HuH-7 (cell line): Measurements from ENCODE around the gene GPR162.

Experiments used
- DNase-seq: peaks from one replicate; pipeline ENCODE4 v3.0.0; 2011; ENCODE audit warnings: low spot score

Gene GPR162

DNA sequence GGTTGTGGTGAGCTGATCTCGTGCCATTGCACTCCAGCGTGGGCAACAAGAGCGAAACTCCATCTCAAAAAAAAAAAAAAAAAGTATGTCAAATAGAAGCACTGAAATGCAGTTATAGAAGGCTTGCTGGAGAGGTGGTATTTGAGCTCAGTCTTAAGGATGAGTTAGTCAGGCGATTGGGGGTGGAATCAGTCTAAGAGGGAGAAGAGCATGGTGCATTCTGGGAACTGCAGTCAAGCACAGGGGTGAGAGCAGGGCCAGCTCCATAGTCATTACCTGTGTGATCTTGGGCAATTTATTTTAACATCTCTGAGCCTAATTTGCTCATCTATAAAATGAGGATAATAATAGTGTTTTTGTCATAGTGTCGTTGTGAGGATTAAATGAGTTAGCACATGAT lies 13.3 kb downstream of the GPR162 start:
- DNase-seq: no peak

DNA sequence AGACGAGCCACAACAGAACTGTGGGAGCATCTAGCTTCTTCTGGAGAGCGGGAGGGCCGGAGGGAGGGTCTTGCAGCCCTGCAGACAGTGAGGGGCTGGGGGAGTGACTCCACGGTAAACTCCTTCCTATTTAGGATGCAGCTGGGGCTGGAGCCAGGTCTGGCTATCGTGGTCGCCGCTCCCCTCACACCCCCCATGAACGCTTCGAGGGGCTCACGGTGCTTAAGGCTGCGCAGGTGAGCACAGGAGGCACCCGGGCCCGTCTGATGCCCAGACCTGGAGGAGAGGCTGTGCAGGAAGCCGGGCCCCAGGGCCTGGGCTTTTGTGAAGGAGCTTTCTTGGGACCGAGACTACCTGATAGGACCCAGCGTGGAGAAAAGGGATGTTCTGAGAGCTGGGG lies 15.2 kb downstream of the GPR162 start:
- no peak for DNase-seq

DNA sequence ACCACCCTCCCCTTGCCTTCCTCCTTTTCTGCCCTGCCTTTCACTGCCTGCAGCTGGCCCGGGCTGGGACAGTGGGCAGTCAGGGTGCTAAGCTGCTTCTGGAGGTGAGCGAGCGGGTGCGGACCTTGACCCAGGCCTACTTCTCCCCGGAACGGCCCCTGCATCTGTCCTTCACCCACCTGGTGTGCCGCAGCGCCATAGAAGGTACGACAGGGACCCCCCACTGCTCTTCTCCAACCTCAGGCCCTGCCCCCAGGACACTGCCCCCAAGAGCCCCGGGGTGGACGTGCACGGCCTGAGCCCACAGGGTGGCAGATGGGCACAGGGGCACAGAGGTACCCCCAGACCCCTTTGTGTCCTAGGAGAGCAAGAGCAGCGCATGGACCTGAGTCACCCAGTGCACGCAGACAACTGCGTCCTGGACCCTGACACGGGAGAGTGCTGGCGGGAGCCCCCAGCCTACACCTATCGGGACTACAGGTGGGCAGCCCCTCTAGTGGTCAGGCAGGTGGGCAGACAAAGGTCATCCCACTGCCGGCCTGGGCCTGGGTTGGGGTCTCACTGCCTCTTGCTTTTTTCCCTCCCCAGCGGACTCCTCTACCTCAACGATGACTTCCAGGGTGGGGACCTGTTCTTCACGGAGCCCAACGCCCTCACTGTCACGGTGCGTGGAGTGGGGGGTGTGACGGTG lies 15.9 kb downstream of the GPR162 start:
- no peak for DNase-seq

DNA sequence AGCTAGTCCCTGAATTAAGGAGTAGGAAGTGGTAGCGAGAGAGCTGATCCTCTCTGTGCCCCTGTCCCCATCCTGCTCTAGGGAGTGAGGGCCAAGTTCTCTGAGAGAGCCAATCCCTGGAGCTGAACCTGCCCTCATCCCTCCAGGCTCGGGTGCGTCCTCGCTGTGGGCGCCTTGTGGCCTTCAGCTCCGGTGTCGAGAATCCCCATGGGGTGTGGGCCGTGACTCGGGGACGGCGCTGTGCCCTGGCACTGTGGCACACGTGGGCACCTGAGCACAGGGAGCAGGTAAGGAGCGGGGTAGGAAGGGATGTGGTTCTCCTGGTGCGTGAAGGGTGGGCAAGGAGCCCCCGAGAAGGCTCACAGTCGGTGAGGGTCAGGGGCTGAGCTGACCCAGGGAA lies 17.2 kb downstream of the GPR162 start:
- no peak for DNase-seq

DNA sequence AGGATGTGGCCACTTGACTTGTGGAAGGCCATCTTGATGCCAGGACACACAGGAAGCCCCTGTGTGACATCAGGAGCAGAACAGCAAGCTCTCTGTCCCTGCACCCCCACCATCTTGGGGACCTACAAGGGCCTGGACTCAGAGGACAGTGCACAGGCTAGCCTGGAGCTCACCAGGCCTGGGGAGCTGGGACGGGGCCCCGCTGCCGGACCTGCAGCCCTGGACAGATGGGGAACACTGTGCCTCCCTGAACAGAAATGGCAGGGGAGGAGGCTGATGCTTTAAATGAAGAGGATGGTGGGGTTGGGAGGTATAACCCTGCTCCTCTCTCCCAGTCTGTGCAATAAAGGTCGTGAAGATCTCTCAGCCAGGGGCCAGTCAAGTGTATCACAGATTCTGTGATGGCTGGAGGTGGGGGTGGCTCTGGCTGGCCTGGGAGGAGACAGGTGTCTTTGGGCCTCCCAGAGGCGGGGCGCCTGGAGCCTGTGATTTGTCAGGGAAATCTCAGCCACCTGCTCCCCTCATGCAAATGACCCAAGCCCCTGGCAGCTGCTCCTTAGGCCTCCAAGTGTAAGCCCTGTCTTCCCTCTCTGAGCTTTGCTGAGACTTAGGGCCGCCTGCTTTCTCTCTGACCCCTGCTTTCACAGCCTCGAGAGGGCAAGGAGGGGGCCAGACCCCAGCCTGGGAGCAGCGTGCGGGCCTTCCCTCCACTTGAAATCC lies 18.0 kb downstream of the GPR162 start:
- no peak for DNase-seq

DNA sequence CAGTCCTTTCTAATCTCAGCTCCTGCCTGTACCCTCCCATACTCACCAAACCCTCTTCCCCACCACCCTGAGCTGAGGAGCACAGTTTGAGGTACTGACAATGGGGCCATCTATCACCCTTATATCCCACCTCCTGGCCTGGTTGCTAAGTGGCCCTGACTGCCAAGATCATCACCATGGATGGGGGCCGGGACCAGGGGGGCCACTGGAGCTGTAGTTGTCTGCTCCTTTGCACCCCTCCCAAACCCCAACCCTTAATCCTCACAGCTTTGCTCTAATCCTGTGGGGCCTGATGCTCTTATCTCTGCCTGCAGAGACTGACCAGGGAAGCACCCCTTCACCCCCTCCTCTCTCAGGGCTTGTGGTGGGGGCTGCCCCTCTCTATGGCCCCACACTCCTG lies 18.7 kb downstream of the GPR162 start:
- DNase-seq: no peak

DNA sequence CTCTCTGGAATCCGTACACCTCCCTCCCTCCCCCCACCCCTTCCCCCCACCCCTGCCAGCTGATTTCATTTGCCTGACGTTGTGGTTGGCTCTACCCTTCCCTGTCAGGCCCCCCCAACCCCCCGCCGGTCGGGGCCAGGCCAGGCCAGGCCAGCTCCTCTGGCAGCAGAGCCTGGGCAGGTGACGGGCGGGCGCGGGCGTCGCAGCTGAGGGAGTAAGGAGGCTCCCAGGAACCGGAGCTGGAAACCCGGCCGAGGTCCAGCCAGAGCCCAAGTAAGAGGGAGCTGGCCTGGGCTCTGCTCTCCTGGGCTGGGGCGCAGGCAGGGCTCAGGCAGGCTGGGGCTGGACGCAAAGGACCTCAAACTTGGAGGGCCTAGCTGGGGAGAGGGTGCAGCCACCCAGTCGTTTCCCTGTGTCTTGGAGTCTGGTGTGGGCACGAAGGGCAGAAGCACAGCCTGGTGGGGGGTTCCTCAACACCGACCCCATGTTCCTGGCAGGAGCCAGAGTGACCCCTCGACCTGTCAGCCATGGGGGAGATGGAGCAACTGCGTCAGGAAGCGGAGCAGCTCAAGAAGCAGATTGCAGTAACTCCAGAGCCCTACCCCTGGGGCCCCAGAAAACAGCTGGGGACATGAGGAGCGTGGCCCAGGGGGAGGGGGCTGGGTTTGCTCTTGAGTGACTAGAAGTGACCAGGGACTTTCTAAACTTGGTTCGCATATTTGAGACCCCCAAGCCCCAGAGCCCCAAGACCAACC lies 19.3 kb downstream of the GPR162 start, which contains the start of gene GNB3:
Gene GNB3, plus strand, starts transcription at position 165 of the 755 bp plus-strand sequence. Its CDS starts 363 bp downstream, at position 528.
- DNase-seq: no peak

DNA sequence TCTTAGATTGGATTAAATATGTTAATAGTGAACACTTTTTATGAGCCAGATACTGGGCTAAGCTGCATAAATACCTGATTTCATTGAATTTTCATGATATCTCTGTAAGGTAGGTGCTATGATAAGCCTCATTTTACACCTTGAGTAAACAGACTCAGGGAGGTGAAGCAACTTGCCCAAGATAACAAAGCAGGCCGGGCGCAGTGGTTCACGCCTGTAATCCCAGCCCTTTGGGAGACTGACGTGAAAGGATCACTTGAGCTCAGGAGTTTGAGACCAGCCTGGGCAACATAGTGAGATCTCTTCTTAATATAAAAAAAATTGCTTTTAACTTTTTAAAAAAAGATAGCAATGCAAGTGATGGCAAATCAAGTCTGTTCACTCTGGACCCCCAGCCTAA lies 20.5 kb downstream of the GPR162 start:
- DNase-seq: no peak

DNA sequence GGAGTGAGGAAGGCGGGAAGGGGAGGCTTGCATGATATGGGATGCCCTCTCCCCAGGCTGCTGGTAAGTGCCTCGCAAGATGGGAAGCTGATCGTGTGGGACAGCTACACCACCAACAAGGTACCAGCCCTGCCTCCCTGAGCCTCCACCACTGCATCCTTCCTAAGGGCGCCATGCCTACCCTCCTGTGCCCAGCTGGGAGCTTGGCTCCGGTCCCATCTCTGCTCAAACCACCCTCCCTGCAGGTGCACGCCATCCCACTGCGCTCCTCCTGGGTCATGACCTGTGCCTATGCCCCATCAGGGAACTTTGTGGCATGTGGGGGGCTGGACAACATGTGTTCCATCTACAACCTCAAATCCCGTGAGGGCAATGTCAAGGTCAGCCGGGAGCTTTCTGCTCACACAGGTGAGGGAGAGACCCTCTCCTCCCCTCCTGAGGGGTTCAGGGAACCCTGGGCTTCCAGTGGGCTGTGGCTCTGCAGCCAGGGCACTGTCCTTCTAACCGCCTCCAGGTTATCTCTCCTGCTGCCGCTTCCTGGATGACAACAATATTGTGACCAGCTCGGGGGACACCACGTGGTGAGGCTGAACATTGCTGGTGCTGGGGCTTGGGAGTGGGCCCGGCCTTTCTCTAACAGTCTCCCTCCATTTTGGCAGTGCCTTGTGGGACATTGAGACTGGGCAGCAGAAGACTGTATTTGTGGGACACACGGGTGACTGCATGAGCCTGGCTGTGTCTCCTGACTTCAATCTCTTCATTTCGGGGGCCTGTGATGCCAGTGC lies 21.7 kb downstream of the GPR162 start:
- DNase-seq: peak; percentile 61

DNA sequence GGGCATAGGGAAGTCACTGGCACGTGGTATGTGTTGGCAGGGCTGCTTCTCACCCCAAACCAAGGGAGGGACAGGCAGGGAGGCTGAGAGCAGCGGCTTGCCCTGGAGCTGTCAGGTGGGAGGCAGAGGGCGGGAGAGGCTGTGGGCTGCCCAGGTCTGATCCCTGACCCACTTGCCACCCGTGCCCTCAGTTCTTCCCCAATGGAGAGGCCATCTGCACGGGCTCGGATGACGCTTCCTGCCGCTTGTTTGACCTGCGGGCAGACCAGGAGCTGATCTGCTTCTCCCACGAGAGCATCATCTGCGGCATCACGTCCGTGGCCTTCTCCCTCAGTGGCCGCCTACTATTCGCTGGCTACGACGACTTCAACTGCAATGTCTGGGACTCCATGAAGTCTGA lies 23.8 kb downstream of the GPR162 start:
- DNase-seq: no peak

DNA sequence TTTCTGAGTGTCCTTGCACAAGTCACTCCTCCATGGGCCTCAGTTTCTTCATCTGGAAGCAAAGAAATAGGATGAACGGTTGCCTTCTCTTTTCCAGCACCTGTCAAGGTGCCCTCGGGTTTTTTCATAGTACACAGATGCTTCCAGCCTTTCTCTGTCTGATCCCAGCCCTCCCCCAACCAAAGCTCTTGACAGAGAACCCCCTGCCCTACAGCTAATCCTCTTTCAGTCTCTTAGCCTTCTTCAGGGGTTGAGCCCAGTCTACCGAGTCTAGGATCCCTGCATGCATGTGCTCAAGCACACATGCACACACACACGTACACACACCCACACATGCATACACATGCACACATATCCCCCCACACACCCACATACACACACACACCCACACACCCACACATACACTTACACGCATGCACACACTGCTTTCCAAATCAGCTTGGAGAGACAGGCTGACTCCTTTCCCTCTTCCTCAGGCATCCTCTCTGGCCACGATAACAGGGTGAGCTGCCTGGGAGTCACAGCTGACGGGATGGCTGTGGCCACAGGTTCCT lies 24.8 kb downstream of the GPR162 start:
- DNase-seq: no peak

DNA sequence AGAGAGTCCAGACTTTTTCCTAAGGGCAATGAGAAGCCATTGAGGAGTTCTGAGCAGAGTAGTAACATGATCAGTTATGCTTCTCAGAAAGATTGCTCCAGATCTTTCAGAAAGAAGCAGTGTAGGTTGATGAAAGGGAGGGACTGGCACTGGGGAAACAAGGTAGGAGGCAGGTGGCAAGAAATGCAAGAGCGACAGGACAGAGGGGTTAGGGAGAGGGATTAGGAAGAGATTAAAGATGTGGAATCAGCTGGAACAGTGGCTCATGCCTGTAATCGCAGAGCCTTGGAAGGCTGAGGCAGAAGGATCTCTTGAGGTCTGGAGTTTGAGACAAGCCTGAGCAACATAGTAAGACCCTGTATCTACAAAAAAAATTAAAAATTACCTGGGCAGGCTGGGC lies 26.1 kb downstream of the GPR162 start:
- DNase-seq: no peak

DNA sequence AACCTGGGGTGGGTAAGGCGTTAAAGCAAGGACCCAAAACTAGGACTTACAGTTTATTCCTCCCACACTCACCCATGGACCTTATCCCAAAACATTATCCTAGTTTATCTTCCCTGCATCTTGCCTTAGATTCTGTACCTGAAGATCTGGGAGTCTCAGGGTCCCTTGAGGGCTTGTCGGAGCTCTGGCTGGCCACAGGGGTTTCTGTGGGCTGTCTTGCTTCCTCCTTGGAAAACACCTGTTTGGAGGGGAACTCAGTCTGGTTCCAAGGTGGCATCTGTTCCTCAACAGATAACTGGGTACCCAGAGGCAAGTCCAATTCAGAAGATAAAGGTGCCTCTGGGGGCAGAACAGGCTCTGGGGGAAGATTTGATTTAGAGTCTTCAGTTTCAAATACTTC lies 27.8 kb downstream of the GPR162 start:
- no peak for DNase-seq

DNA sequence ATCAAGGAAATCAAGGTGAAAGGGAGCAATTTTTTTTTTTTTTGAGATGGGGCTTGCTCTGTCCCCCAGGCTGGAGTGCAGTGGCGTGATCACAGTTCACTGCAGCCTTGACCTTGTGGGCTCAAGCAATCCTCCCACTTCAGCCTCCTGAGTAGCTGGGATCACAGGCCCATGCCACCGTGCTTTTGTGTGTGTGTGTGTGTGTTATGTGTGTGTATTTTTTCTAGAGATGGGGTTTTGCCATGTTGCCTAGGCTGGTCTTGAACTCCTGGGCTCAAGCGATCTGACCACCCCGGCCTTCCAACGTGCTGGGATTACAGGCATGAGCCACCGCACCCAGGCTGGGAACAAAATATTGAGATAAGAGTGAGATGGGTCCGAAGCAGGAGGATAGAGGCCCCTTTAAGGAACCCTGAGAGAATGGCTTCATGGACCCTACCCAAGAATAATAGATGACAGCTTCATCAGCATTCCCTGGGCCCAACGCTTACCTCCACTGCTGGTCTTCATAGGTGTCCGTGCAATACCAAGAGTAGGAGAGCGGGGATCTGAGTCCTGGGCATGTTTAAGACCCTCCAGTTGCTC lies 28.4 kb downstream of the GPR162 start:
- DNase-seq: no peak

DNA sequence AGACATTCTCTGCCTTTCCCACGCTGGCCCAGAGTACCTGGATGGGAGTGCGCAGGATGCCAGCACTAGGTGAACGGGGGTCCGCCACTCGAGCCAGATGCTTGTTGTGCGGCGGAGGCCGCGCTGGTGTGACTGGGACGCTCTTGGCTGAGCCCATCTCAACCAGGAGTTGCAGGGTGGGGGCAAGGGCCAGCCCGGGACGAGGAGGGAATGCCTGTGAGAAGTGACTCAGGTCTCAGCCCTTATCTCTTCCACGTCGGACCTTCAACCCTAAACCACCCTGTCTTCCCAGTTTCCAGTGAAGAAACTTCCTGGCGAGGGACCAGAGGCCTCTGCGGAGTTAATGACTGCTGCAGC lies 29.2 kb downstream of the GPR162 start:
- DNase-seq: no peak

DNA sequence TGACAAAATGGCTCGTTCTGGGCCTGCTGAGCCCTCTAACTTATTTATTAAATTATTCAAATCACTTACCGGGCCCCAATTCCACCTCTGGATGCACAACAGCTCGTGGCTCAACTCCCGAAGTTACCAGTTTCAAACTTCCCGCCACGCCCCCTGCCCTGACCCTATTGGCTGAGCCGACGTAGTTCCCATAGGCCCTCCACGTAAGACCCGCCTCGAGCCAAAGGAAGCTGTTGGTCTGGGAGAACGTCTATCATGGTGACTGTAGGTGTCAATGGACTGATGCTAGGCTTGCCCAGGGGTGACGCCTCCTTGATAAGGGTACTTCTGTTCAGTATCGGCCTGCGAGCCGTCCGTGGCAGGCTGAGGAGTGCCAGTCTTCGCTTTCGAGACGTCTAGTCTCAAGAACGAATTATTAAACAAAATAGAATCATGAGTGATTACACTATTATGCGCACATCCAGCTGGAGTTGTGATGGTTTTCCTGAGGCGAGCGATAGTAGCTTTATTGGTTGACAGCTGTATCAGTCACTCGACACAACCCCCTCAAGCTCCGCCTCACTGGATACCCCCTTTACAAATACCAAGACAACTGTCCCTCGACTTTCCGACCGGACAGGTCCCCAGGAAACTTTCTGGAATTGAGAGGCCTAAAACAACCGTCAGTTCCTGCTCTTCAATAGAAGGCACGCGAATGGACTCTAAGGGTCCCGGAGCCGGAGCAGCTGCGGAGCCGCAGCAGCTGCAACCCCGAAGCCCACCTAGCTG lies 29.7 kb downstream of the GPR162 start, which contains the start of gene CDCA3:
Gene CDCA3, minus strand, starts transcription at position 134 of the 768 bp plus-strand sequence. CDS start 334 bp downstream, outside the sequence.
- peak; percentile 99 for DNase-seq

DNA sequence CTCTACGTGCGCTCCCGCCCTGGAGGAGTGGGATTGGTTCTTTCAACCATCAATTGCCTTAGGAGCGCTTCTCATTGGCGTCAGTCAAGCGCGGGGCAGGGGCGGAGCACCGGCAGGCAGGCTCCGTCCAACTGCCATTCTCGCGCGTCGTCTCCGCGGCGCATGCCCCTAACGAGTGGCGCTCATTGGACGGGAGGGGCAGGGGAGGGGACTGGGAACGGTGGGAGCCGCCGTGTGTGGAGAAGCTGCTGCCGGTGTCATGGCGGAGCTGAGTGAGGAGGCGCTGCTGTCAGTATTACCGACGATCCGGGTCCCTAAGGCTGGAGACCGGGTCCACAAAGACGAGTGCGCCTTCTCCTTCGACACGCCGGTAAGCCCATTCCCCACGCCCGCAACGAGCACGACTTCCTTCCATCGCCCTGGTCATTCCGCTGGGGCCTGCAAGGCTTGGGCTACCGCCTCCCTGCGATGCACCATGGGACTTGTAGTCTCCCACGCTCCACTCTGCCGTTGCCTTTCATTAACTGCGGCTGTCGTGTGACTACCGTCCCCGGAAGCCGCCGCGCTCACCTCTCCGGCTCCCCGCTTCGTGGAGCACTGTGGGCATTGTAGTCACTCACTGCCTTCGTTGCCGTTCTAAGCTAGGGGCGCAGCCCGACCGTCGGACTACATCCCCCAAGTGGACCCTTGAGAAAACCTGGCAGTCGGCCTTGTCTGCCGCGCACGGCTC lies 30.5 kb downstream of the GPR162 start, which contains the start of gene USP5:
Gene USP5, plus strand, starts transcription at position 230 of the 730 bp plus-strand sequence. Its CDS starts 30 bp downstream, at position 260.
- DNase-seq: peak; percentile 94

DNA sequence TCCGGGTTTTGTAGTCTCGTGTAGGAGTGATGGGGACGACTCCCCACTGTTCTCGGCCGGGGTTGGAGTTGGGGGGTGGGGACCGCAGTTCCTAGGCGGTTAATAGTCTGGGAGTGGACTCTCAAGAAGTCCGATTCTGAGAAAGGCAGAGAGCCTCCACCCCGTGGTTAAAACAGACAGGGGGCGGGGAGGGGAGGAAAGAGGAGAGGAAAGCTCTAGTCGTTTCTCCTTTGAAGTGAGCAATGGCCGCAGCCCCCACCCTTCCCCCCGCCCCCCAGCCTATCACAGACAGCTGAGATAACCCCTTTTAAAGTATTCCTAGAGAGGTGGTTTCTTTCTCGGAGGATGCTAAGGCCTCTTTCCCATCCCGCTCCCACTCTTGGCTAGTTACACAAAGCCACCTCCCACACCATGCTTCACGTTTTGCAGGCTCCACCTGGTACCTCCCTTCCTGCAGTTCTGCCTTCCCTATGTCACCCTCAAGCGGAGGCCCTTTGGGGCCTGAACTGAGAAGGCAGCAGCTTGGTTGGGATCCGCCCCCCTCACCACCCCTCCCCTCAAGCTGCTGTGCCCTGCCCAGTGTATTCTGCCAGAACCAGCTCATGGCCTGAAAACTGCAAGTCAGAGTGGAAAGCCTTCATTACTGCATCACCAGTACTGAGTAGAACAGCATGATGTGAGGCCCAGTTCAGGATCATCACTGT lies 31.2 kb downstream of the GPR162 start:
- DNase-seq: no peak

DNA sequence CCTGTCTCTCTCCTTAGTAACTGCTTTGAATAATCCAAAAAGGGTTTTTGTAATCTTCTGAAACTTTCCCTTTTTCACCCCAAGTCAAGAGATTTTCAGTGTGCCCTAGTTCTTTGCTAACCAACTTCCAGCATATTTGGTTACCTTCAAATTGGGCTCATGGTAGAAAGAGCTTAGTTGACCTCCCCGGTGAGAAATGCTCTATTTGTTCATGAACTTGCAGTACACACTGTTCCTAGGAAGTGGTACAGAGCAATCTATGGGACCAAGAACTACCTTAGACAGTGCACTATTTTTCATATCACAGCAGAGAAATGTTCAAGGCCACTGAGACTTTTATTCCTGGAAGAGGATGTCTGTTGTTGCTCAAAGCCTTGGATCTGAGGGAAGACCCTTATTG lies 32.0 kb downstream of the GPR162 start:
- no peak for DNase-seq
